OCI-LY1 (cell line): ENCODE data around the gene THSD7A.

Experiments used
- CTCF ChIP-seq: fragments of 200-600 bp; sonication (generic), shearing (Covaris generic); IDR thresholded peaks from 2 replicates; pipeline ENCODE4 v1.5.1; 2017; ENCODE audit warnings: mild to moderate bottlenecking, antibody characterized with exemption, low read length, moderate library complexity, mixed read lengths
- EZH2 ChIP-seq: fragments of 200-600 bp; sonication (generic), shearing (Covaris generic); IDR thresholded peaks from 2 replicates; pipeline ENCODE4 v1.8.0; 2017; ENCODE audit warnings: borderline replicate concordance, mixed run types, mild to moderate bottlenecking, antibody characterized with exemption, low read length, moderate library complexity, mixed read lengths

GRCh38 chr7:11681461-11681860 is 150.5 kb downstream of the THSD7A start:
- TF ChIP-seq CTCF (no peak), EZH2 (no peak)
